GM12801 (cell line): ENCODE measurements around the gene CLEC14A.

Experiments
- TF ChIP-seq, protein P1 (sequence below): IDR thresholded peaks from one replicate; pipeline ENCODE4 v1.5.1; 2011; ENCODE audit warnings: control low read depth; ENCODE audit not compliant: insufficient read length; ENCODE audit errors: extremely low read depth

CLEC14A gene

GRCh38 chr14:38243696-38244240, 12.1 kb downstream of the CLEC14A start:
- TF ChIP-seq, protein P1, sequence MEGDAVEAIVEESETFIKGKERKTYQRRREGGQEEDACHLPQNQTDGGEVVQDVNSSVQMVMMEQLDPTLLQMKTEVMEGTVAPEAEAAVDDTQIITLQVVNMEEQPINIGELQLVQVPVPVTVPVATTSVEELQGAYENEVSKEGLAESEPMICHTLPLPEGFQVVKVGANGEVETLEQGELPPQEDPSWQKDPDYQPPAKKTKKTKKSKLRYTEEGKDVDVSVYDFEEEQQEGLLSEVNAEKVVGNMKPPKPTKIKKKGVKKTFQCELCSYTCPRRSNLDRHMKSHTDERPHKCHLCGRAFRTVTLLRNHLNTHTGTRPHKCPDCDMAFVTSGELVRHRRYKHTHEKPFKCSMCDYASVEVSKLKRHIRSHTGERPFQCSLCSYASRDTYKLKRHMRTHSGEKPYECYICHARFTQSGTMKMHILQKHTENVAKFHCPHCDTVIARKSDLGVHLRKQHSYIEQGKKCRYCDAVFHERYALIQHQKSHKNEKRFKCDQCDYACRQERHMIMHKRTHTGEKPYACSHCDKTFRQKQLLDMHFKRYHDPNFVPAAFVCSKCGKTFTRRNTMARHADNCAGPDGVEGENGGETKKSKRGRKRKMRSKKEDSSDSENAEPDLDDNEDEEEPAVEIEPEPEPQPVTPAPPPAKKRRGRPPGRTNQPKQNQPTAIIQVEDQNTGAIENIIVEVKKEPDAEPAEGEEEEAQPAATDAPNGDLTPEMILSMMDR: no peak

DNA sequence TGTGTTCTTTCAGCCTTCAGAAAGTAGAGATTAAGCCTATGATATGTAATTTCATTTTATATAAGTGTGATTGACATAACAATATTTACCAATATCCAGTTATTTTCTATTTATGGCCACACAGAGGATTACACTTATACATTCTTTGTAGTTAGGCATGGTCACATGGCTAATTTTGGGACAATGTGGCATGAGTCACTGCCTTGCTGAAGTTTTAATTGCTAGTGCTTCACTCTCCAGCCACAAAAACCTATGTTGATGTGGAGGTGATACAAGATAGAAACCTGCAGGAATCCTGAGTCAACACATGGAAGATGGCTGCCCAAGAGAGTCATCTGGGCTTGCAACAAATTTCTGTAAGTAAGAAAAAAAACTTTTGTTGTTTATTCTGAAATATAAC, 17.0 kb downstream of the CLEC14A start:
- TF ChIP-seq, protein P1: no peak

DNA sequence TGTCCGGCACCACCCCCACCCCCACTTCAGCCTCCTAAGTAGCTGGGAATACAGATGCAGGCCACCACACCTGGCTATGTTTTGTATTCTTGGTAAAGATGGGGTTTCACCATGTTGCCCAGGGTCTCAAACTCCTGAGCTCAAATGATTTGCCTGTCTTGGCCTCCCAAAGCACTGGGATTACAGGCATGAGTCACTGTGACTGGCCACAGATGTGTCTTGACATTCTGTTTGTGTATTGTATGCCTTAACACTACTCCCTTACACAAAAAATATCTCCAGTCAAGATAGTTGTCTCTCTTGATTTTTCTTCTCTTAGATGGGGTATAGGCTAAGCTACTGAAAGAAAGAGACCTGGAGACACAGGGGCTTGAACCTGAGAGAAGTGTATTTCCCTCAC, 17.6 kb downstream of the CLEC14A start:
- TF ChIP-seq, protein P1: no peak

DNA sequence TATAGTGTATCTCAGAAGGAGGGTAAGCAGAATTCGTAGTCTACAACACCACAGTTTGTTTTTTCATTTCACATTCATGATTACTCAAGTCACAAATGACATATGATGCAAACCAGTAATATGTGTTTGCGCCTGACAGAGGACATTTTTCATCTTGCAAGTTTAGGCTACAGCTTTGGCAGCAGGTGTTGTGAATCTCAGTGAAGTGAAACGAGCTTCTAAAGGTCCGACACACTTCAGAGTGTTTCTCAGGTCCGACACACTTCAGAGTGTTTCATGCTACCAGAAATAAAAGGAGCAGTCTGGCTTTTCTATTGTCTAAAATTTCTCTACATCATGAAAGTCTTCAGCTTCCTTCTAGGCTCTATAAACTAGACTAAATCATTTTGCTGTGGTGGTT, 22.7 kb downstream of the CLEC14A start:
- TF ChIP-seq, protein P1: no peak

DNA sequence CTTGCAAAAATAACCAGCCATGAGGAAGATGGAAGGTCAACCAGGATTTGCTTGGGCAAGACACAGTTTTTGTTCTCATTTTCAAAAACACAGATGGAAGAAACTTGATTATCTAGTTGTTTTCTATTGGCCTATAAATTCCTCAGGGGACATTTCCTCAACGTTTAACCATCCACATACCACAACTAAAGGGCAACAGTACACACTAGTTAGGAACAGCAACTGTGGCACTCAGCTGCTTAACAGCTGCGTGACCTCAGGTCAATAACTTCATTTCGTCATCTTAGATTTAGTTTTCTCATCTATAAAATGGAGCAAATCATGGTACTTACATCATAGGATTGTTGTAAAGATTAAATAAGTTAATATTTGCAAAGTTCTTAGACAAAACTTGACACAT, 29.5 kb downstream of the CLEC14A start:
- TF ChIP-seq, protein P1: no peak

- TF ChIP-seq, protein P1: no peak
These were observed 29.9 kb downstream of the CLEC14A start for GRCh38 chr14:38225946-38226345.

DNA sequence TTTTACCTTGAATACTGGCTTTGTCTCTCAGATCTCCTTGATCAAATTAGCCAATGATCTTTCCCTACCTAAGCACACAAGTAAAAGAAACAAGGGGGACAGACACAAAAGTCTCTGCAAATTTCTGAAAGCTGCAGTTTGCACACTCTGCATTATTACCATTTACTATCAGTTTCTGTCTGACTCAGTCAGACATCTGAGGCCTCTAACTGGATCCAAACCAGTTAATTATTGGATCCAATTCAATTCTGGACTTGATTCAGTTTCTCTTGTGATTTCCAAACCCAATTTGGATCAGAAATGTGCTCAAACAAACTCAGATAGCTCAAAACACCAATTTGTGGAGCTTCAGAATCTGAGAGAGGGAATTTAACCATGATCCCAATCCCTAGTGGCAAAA, 31.6 kb downstream of the CLEC14A start:
- TF ChIP-seq, protein P1: no peak
